Progenitor cell of endocrine pancreas (in vitro differentiated cells): Measurements from ENCODE around the gene PHF19. TPM values are rescaled to one million over a fixed set of nuclear protein-coding genes. Genes with fewer than 3 reads are reported as not detected.

ENCODE experiments used
- DNase-seq: peaks from one replicate; pipeline ENCODE4 v3.0.0; 2021; ENCODE audit warnings: low spot score; ENCODE audit not compliant: unreplicated experiment
- H3K27ac Mint-ChIP-seq: 2 replicates; pipeline ENCODE4 v1.8.0; 2021; ENCODE audit warnings: mild to moderate bottlenecking, moderate library complexity, mixed read lengths
- H3K27me3 Mint-ChIP-seq: 2 replicates; pipeline ENCODE4 v1.8.0; 2021; ENCODE audit warnings: mixed read lengths
- H3K36me3 Mint-ChIP-seq: 2 replicates; pipeline ENCODE4 v1.8.0; 2022; ENCODE audit warnings: mixed read lengths; ENCODE audit not compliant: insufficient read depth
- H3K4me1 Mint-ChIP-seq: 2 replicates; pipeline ENCODE4 v1.8.0; 2021; ENCODE audit warnings: low read depth, mixed read lengths
- H3K4me3 Mint-ChIP-seq: 2 replicates; pipeline ENCODE4 v1.8.0; 2021; ENCODE audit warnings: low read depth, mild to moderate bottlenecking, moderate library complexity, mixed read lengths
- H3K9me3 Mint-ChIP-seq: 2 replicates; pipeline ENCODE4 v1.8.0; 2021; ENCODE audit warnings: low read depth, mixed read lengths
- long read RNA-seq: library from polyadenylated mRNA; unstranded; transcript quantifications from one replicate; pipeline ENCODE4 v2.0.0, GENCODE V29; 2020
- total RNA-seq: library from RNA; stranded (reverse); gene quantifications from 2 replicates; pipeline ENCODE4 v1.2.1, GENCODE V29; 2021
- TF ChIP-seq, protein P1 (sequence below): fragments of 200-600 bp; sonication (generic); IDR thresholded peaks from one replicate; pipeline ENCODE4 v1.5.0; 2021; ENCODE audit warnings: antibody characterized with exemption, mild to moderate bottlenecking; ENCODE audit not compliant: unreplicated experiment

Gene PHF19
- 27.2 and 28.4 TPM in 2 replicates for total RNA-seq
- long read RNA-seq, partial matches to known transcripts, result 0 of 2 reads
- long read RNA-seq, other reads (novel, unspliced or antisense), result 2 of 2 reads

DNA sequence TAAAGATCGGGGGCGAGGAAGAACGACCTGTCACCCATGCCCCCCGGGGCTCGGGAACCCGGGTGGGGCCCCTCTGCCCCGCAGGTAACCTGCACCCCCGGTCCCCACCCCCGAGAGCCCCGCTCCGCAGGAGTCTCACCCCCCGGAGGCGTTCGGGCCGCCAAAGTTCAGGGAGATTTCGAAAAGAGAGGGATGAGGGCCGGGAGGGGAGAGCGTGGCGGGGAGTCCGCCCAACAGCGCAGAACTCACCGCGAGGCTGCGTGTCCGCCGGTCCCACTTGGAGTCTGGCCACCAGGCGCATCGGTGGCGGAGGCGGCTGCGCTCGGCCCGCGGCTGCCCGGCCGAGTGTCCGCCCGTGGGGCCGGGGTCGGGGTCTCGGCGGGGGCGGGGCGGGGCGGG is at the start of gene PHF19:
Gene PHF19, minus strand, starts transcription at position 347 of the 399 bp plus-strand sequence. CDS start 2,447 bp downstream, outside the sequence.
- DNase-seq, result no peak
- Mint-ChIP-seq H3K4me1 (peaks cover 14% of the 10 kb centered on the region), H3K36me3 (peaks cover 1% of the 10 kb centered on the region), H3K9me3 (no peaks in the 10 kb centered on the region), H3K27me3 (peaks cover 37% of the 10 kb centered on the region), H3K4me3 (peak within 1 kb of the TSS; percentile 89), H3K27ac (peak within 1 kb of the TSS; percentile 75)
- TF ChIP-seq, protein P1, sequence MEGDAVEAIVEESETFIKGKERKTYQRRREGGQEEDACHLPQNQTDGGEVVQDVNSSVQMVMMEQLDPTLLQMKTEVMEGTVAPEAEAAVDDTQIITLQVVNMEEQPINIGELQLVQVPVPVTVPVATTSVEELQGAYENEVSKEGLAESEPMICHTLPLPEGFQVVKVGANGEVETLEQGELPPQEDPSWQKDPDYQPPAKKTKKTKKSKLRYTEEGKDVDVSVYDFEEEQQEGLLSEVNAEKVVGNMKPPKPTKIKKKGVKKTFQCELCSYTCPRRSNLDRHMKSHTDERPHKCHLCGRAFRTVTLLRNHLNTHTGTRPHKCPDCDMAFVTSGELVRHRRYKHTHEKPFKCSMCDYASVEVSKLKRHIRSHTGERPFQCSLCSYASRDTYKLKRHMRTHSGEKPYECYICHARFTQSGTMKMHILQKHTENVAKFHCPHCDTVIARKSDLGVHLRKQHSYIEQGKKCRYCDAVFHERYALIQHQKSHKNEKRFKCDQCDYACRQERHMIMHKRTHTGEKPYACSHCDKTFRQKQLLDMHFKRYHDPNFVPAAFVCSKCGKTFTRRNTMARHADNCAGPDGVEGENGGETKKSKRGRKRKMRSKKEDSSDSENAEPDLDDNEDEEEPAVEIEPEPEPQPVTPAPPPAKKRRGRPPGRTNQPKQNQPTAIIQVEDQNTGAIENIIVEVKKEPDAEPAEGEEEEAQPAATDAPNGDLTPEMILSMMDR, result no peak

DNA sequence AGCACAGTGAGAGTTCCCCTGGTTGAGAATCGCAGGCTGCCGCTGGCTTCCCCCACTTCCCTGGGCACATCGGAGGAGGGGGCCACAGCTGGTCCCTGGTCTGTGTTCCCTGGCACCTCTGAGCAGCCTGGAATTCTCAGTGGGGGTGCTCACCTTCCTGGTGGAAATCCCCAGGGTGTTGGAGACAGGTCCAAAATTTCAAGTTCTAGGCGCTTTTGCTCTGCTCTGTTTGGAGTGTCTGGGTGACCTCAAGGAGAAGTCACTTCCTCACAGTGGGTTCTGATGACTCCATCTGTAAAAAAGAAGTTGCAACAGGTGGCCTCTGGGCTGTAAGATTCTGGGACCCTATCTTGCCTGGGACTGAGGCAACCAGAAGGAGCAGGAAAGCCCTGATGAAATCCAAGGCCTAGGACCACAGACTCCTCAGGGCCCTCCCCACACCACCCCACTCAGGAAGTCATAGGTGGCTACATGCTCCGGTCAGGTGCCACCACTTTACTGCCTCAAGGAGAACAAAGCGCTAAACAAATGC is 49.5 kb upstream of the PHF19 start, which contains the start of gene TRAF1:
Gene TRAF1, minus strand, starts transcription at position 400 of the 532 bp plus-strand sequence. CDS start 721 bp downstream, outside the sequence.
- DNase-seq, result no peak
- no peaks in the 10 kb centered on the region for H3K9me3 Mint-ChIP-seq
- H3K27ac Mint-ChIP-seq, result no peak within 1 kb of the TSS
- H3K4me1 Mint-ChIP-seq, result peaks cover 17% of the 10 kb centered on the region
- H3K36me3 Mint-ChIP-seq, result no peaks in the 10 kb centered on the region
- peak within 1 kb of the TSS; percentile 71 for H3K4me3 Mint-ChIP-seq
- TF ChIP-seq, protein P1, result no peak
- H3K27me3 Mint-ChIP-seq, result peaks cover 11% of the 10 kb centered on the region

DNA sequence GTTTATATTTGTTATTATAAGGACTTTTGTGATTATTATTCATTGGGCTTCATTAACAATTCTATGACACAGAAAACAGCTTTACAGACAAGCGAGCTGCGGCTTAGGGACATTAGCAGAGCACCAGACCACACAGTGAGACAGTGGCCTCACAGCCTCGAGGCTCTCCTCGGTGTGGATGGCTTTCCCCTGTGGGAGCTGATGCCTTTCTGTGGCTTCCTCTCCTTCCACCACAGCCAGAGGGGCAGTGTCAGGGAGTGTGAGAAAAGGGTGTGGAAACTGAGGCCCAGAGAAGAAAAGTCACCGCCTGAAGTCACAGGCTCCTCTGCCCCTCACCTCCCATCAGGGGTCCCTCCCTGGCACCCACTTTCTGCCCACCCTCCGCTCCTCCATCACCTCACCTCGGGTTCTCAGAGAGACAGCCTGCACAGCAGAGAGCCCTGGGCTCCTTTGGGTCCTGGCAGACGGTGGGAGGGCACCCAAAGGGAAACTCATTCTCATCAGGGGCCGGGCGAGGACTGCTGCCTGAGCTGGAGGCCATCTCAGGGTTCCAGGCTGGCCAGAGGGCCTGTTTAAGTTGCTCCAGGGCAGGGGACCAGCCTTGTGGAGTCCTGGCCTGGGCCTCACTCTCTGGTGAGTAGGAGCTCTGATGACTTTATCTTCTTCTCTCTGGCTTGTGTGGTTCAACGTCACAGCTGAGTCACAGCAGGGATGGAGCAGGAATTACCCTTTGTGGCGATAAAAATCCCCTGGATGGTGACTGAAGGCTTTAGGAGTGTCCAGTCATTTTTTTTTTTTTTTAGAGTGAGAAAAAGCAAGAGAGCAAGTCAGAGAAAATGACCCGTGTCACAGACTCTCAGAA is 48.8 kb upstream of the PHF19 start:
- Mint-ChIP-seq H3K4me3 (no peak overlapping the region), H3K27me3 (peaks cover 11% of the 10 kb centered on the region), H3K9me3 (no peaks in the 10 kb centered on the region), H3K4me1 (peaks cover 18% of the 10 kb centered on the region), H3K36me3 (no peaks in the 10 kb centered on the region), H3K27ac (no peak overlapping the region)
- TF ChIP-seq, protein P1, result no peak
- no peak for DNase-seq

DNA sequence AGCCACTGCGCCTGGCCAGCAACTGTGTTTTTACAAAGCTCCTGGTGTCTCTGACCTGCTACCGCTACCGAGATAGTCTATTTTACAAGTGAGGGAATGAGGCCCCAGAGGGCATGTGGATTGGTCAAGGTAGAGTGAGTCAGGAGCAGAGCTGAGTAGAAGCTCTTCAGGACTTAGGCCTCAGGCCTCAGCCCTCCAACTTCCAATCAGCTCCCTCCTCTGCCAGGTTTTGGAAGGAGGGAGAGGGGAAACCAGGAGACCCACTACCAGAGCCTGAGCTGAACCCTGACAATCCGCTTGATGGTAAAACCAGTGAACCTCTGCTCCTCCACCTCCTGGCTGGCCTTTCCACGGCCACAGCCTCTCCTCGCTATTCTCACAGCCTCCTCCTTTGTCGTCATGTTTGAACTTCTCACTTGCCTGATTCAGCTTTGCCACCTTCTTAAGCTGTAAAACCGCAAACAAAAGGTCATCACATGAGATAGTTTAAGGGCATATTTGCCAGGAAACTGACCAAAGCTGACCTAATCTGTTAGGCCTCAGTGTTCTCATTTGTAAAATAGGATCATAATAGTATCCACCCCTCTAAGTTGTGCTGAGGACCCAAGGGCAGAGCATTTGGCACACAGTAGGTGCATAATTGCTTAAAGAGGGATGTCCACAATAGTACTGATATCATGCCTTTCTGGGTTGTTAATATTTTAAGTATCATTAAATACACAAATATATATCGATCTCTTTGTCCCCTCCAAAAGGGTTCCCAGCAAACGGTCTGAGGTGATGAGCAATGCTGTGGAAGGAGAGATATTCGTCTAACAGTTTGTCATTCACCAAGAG is 47.9 kb upstream of the PHF19 start:
- no peak overlapping the region for H3K27ac Mint-ChIP-seq
- H3K4me1 Mint-ChIP-seq, result peaks cover 18% of the 10 kb centered on the region
- DNase-seq, result no peak
- no peak overlapping the region for H3K4me3 Mint-ChIP-seq
- H3K36me3 Mint-ChIP-seq, result no peaks in the 10 kb centered on the region
- TF ChIP-seq, protein P1, result no peak
- H3K9me3 Mint-ChIP-seq, result no peaks in the 10 kb centered on the region
- H3K27me3 Mint-ChIP-seq, result peaks cover 11% of the 10 kb centered on the region
